Omental fat pad (tissue), 4 donors: Measurements from ENCODE around the gene HBZ. TPM values are rescaled to one million over a fixed set of nuclear protein-coding genes. Genes with fewer than 3 reads are reported as not detected.
"Not testable (repeated sequence)": the region's sequence is repeated elsewhere in the genome, so short reads cannot be mapped to it uniquely, and the experiment has no call there.

ENCODE experiments used
- ATAC-seq: fragments of 150-250 bp; one replicate; pipeline ENCODE4 v1.9.1; 2016; ENCODE audit warnings: mild to moderate bottlenecking, moderate library complexity; ENCODE audit not compliant: low FRiP score
- DNase-seq: peaks from one replicate; pipeline ENCODE4 v3.0.0-alpha.2; 2019; ENCODE audit warnings: low spot score
- total RNA-seq, 4 donors: library from RNA; depleted of rRNA; stranded (reverse); fragments of >200 nt; gene quantifications; one replicate each; pipeline ENCODE4 v1.1.0, GENCODE V29; 2016
- TF ChIP-seq, protein P1 (sequence below), 3 donors: fragments of 450-650 bp; IDR thresholded peaks; one replicate each; pipeline ENCODE4 v1.5.1; 2016 to 2017; ENCODE audit warnings: antibody characterized with exemption in 3 of 3, mild to moderate bottlenecking in 3 of 3, moderate library complexity in 2 of 3

HBZ gene
- total RNA-seq, 4 donors from 2014 or later, result not detected

DNA sequence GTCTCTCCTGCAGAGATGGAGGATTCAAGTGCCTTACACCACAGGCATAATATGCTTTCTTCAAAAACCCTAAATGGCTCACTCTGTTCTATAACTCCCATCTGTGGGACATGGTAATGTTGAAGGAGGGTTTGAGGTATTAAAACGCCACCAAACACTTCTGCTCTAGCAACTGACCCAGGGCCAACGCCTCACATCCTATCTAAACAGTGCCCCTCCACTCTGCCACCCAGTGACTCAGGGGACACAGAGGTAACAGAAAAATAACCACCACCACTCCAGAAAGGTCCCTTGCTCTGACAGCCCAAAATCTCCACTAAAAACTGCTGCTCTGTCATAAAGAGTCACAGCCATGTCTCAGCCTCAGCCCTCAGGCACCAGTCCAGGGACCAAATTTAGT lies 31.7 kb upstream of the HBZ start:
- DNase-seq (no peak), ATAC-seq (no peak)
- TF ChIP-seq, protein P1, sequence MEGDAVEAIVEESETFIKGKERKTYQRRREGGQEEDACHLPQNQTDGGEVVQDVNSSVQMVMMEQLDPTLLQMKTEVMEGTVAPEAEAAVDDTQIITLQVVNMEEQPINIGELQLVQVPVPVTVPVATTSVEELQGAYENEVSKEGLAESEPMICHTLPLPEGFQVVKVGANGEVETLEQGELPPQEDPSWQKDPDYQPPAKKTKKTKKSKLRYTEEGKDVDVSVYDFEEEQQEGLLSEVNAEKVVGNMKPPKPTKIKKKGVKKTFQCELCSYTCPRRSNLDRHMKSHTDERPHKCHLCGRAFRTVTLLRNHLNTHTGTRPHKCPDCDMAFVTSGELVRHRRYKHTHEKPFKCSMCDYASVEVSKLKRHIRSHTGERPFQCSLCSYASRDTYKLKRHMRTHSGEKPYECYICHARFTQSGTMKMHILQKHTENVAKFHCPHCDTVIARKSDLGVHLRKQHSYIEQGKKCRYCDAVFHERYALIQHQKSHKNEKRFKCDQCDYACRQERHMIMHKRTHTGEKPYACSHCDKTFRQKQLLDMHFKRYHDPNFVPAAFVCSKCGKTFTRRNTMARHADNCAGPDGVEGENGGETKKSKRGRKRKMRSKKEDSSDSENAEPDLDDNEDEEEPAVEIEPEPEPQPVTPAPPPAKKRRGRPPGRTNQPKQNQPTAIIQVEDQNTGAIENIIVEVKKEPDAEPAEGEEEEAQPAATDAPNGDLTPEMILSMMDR (IDR thresholded peaks at IDR 0.05), result no peak

DNA sequence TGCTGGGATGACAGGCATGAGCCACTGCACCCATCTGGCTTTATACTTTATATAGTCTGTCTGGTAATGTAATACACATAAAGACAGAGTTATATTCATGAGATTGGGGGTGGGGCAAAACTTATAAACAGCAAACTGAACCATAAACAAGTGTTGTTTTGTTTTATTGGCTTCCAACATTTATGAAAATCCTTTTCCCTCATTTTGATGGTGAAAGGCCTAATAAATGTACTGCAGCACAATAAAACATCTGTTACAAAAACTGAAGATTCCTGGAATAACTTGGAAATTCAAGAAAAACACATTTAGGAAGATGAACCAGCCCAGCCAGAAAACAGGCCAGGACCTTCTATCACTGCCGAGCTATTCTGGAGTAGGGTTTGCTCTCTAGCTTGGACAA lies 30.1 kb upstream of the HBZ start:
- no peak for ATAC-seq
- TF ChIP-seq, protein P1 (IDR thresholded peaks at IDR 0.05), result no peak

DNA sequence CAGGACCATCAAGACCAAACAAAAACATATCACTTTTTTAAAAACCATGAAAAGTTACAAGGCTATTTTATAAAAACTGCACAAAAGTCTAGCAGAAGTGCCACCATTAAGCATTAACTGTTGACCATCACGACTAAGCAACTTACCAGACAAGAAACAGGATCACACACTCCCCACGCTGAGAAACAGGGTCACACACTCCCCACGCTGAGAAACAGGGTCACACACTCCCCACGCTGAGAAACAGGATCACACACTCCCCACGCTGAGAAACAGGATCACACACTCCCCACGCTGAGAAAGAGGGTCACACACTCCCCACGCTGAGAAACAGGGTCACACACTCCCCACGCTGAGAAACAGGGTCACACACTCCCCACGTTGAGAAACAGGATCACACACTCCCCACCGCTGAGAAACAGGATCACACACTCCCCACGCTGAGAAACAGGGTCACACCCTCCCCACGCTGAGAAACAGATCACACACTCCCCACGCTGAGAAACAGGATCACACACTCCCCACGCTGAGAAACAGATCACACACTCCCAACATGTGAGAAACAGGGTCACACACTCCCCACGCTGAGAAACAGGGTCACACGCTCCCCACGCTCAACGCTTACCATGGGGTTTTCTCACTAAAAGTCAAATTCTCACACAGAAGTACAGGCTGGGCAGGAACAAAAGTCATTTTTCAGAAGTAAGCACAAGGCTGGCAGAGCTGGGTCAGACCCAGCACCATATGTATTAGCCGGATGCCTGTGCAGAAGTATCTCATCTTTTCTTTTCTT lies 28.7 kb upstream of the HBZ start:
- DNase-seq, ATAC-seq: not testable (repeated sequence)

More for the DNA sequence above, 30.1 kb upstream of the HBZ start:
- no peak for DNase-seq

DNA sequence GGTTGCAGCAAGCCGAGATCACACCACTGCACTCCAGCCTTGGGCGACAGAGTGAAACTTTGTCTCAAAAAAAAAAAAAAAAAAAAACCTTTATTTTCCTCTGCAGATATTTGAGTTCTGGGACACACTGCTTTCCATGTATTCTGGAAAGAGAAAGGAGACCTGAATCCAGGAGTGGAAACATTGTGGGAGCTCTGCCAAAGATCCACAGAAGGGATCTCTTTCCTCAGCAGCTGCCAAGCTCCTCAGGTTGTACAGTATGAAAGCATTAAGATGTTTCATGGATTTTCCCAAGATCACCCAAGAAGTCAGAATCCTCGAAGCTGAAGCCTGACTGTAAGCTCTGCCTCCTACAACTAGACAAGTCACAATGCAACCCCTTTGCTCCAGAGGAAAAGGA lies 27.4 kb upstream of the HBZ start:
- TF ChIP-seq, protein P1 (IDR thresholded peaks at IDR 0.05), result no peak
- no peak for ATAC-seq

DNA sequence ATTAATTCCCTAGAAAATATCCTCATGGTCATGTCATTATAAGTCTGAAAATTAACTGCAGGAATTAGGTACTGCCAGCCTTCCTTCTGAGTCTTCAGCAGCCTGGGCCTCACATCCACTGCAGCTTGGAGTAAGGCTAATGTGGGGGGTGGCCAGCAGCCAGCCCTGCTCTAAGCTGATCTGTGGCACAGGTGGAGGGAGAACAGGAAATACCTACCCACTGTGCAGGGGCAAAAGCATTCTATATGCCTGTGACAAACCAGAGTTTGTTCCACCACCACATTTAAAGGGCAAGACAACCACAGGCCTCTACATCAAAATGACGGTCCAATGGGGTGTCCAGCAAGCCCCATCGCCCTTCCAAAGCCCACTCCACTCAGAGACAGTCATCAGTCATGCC lies 23.4 kb upstream of the HBZ start:
- TF ChIP-seq, protein P1 (IDR thresholded peaks at IDR 0.05), result no peak
- ATAC-seq (no peak), DNase-seq (no peak)

More for the DNA sequence above, 27.4 kb upstream of the HBZ start:
- no peak for DNase-seq

DNA sequence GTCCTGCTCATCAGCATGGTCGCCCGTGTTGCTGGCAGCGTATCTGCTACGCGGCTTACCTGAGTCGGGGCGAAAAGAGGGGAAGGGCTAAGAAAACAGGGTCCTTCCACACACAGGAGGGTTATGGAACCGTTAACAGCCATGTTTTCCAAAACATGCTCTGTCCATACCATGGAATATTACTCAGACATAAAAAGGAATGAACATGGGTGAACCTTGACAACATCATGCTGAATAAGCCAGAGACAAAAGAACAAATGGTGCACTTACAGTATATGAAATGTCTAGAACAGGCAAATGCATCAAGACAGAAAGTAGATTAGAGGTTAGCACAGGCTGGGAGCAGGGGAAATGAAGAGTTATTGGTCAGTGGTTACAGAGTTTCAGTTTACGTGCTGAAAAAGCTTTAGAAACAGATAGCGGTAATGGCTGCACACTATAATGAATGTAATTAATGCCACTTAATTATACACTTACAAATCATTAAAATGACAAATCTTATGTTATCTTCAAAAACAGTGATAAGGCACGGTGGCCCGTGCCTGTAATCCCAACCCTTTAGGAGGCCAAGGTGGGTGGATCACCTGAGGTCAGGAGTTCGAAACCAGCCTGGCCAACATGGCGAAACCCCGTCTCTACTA lies 21.8 kb upstream of the HBZ start:
- no peak for ATAC-seq
- no peak for DNase-seq
- TF ChIP-seq, protein P1 (IDR thresholded peaks at IDR 0.05), result no peak

DNA sequence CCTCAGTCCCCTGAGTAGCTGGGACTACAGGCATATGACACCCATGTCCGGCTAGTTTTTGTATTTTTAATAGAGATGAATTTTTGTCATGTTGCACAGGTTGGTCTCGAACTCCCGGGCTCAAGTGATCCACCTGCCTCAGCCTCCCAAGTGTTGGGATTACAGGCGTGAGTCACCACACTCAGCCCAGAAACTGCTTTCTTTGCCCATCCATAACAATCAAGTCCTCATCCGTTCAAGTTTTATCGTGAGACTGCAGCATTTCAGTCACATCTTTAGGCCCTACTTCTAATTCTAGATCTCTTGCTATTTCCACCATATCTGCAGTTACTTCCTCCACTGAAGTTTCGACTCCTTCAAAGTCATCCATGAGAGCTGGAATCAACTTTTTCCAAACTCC lies 20.3 kb upstream of the HBZ start:
- TF ChIP-seq, protein P1 (IDR thresholded peaks at IDR 0.05), result no peak
- no peak for DNase-seq
- no peak for ATAC-seq
